ENCODE data around the gene COL5A1.
"Not testable (repeated sequence)": the region's sequence is repeated elsewhere in the genome, so short reads cannot be mapped to it uniquely, and the experiment has no call there.

COL5A1 gene

GRCh38 chr9:134638502-134639090 lies 3.0 kb upstream of the COL5A1 start:
- DNase-seq (ENCODE audit: low read depth in 2 of 2) = no peak

GRCh38 chr9:134639994-134640393 lies 1.6 kb upstream of the COL5A1 start:
- DNase-seq (ENCODE audit: low read depth in 2 of 2) = no peak

GRCh38 chr9:134640506-134641172 lies 964 bp upstream of the COL5A1 start:
- no peak for DNase-seq (ENCODE audit: low read depth in 2 of 2)

- no peak for DNase-seq (ENCODE audit: low read depth in 2 of 2)
These were observed 384 bp downstream of the COL5A1 start for GRCh38 chr9:134641990-134642384.

- DNase-seq (ENCODE audit: low read depth in 2 of 2) = no peak
These were observed 980 bp downstream of the COL5A1 start for GRCh38 chr9:134642385-134643181.

- DNase-seq (ENCODE audit: low read depth in 2 of 2) = no peak
These were observed 1.6 kb downstream of the COL5A1 start for GRCh38 chr9:134643222-134643671.

- DNase-seq (ENCODE audit: low read depth in 2 of 2) = not testable (repeated sequence)
These were observed 2.8 kb downstream of the COL5A1 start for GRCh38 chr9:134644401-134644724.

GRCh38 chr9:134644725-134645606 lies 3.4 kb downstream of the COL5A1 start:
- no peak for DNase-seq (ENCODE audit: low read depth in 2 of 2)

- DNase-seq (ENCODE audit: low read depth in 2 of 2) = no peak
These were observed 4.2 kb downstream of the COL5A1 start for GRCh38 chr9:134645607-134646365.

GRCh38 chr9:134647359-134648080 lies 5.9 kb downstream of the COL5A1 start:
- no peak for DNase-seq (ENCODE audit: low read depth in 2 of 2)

GRCh38 chr9:134648701-134649530 lies 7.3 kb downstream of the COL5A1 start:
- DNase-seq (ENCODE audit: low read depth in 2 of 2) = no peak

GRCh38 chr9:134650431-134651190 lies 9.0 kb downstream of the COL5A1 start:
- DNase-seq (ENCODE audit: low read depth in 2 of 2) = no peak

- DNase-seq (ENCODE audit: low read depth in 2 of 2) = no peak
These were observed 9.8 kb downstream of the COL5A1 start for GRCh38 chr9:134651226-134651905.

GRCh38 chr9:134652291-134653225 lies 11.0 kb downstream of the COL5A1 start:
- no peak for DNase-seq (ENCODE audit: low read depth in 2 of 2)

- DNase-seq (ENCODE audit: low read depth in 2 of 2) = no peak
These were observed 11.8 kb downstream of the COL5A1 start for GRCh38 chr9:134653259-134654009.

- DNase-seq (ENCODE audit: low read depth in 2 of 2) = no peak
These were observed 13.5 kb downstream of the COL5A1 start for GRCh38 chr9:134655101-134655500.
